Loucy (cell line): Measurements from ENCODE around the gene RTF1.

Experiments
- CTCF ChIP-seq: fragments of 200-600 bp; sonication (generic); conservative IDR thresholded peaks from 2 replicates; pipeline ENCODE4 v1.5.1; 2014; ENCODE audit warnings: mild to moderate bottlenecking, antibody characterized with exemption, low read length
- EZH2phosphoT487 ChIP-seq: fragments of 200-600 bp; IDR thresholded peaks from 2 replicates; pipeline ENCODE4 v1.6.1; 2018; ENCODE audit warnings: antibody characterized with exemption, mild to moderate bottlenecking, moderate library complexity, borderline replicate concordance

DNA sequence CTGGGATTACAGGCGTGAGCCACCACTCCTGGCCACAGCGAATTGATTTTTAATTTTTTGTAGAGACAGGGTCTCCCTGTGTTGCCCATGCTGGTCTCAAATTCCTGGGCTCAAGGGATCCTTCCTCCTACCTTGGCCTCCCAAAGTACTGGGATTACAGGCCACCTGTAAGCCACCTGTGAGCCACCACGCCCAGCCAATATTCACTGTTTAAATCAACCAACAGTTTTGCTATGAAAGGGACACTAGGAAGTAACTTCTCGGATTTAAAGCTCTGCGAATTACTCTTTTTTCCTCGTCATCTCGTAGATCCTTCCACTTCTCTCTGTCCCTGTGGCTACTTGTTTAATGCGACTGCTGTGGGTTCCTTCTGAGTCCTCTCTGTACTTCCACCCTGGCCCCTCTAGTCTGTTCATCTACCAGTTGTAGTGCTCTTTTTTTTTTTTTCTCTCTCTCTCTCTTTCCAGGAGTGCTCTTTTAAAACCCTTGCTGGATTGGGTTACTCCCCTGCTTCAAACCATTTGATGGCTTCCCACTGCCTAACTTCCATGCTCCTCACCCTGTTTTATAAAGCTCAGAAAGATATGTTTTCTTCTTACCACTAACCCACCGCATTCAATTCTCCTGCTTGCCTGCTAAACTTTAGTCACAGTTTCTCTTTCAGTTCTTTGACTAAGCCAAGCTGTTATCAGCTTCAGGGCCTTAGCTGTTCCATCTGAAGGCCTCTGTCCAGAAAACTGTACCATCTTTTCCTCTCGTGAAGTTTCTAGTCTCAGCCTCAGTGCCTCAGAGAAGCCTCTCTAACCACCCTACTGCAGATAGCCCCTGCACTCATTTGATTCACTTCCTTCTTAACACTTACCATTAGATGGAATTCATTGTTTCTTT lies 12.4 kb downstream of the RTF1 start:
- TF ChIP-seq CTCF (no peak), EZH2phosphoT487 (no peak)
